MM.1S (cell line): ENCODE results near the gene SYP.

Experiments used
- DNase-seq: peaks from one replicate; pipeline ENCODE4 v3.0.0-alpha.2; 2015
- H2AFZ ChIP-seq: fragments of 300-600 bp; sonication (generic); 2 replicates; pipeline ENCODE4 v1.6.0; 2016; ENCODE audit warnings: antibody characterized with exemption, low read length
- H3F3A ChIP-seq: fragments of 300-600 bp; sonication (generic); 2 replicates; pipeline ENCODE4 v1.6.1; 2016; ENCODE audit warnings: mild to moderate bottlenecking, antibody characterized with exemption, low read length, moderate library complexity, mixed read lengths; ENCODE audit not compliant: insufficient read depth
- H3K27ac ChIP-seq: fragments of 300-600 bp; sonication (generic); 2 replicates; pipeline ENCODE4 v1.5.1; 2016; ENCODE audit warnings: mild to moderate bottlenecking, low read length
- H3K27me3 ChIP-seq: fragments of 300-600 bp; sonication (generic); replicated peaks from 2 replicates; pipeline ENCODE4 v1.6.0; 2016; ENCODE audit warnings: low read length; ENCODE audit not compliant: insufficient read depth
- H3K36me3 ChIP-seq: fragments of 300-600 bp; sonication (generic); replicated peaks from 2 replicates; pipeline ENCODE4 v1.6.1; 2016; ENCODE audit warnings: mild to moderate bottlenecking, low read length, mixed read lengths; ENCODE audit not compliant: insufficient read depth
- H3K4me1 ChIP-seq: fragments of 300-600 bp; sonication (generic); 2 replicates; pipeline ENCODE4 v1.6.1; 2016; ENCODE audit warnings: low read length, mixed read lengths
- H3K4me2 ChIP-seq: fragments of 300-600 bp; sonication (generic); 2 replicates; pipeline ENCODE4 v1.6.0; 2016; ENCODE audit warnings: low read depth, low read length
- H3K4me3 ChIP-seq: fragments of 300-600 bp; sonication (generic); 2 replicates; pipeline ENCODE4 v1.5.1; 2016; ENCODE audit warnings: low read length, mixed read lengths
- H3K79me2 ChIP-seq: fragments of 300-600 bp; sonication (generic); 2 replicates; pipeline ENCODE4 v1.6.1; 2016; ENCODE audit warnings: mixed run types, low read length, mixed read lengths
- H3K9ac ChIP-seq: fragments of 300-600 bp; sonication (generic); 2 replicates; pipeline ENCODE4 v1.6.1; 2016; ENCODE audit warnings: low read length, mixed read lengths
- H3K9me2 ChIP-seq: fragments of 300-600 bp; sonication (generic); replicated peaks from 2 replicates; pipeline ENCODE4 v1.6.1; 2016; ENCODE audit warnings: mild to moderate bottlenecking, low read length, mixed read lengths; ENCODE audit not compliant: insufficient read depth
- H3K9me3 ChIP-seq: fragments of 300-600 bp; sonication (generic); replicated peaks from 2 replicates; pipeline ENCODE4 v1.6.1; 2016; ENCODE audit warnings: mild to moderate bottlenecking, low read length, mixed read lengths; ENCODE audit not compliant: insufficient read depth
- H4K20me1 ChIP-seq: fragments of 300-600 bp; sonication (generic); 2 replicates; pipeline ENCODE4 v1.6.1; 2016; ENCODE audit warnings: mild to moderate bottlenecking, low read length, moderate library complexity, mixed read lengths; ENCODE audit not compliant: insufficient read depth
- CTCF ChIP-seq: fragments of 300-600 bp; sonication (generic); IDR thresholded peaks from 2 replicates; pipeline ENCODE4 v1.5.1; 2016; ENCODE audit warnings: antibody characterized with exemption, low read length, mixed read lengths
- EZH2 ChIP-seq: fragments of 300-600 bp; sonication (generic); optimal IDR thresholded peaks from 2 replicates; pipeline ENCODE3; 2017; ENCODE audit warnings: low read depth, mild to moderate bottlenecking, antibody characterized with exemption, low read length, mixed read lengths
- EZH2phosphoT487 ChIP-seq: fragments of 300-600 bp; sonication (generic); IDR thresholded peaks from 2 replicates; pipeline ENCODE4 v1.6.1; 2018; ENCODE audit warnings: antibody characterized with exemption, low read length

The SYP gene

GRCh38 chrX:49199906-49200771, at the start of gene SYP:
TSS of gene SYP (minus strand) at chrX:49200193. CDS start at chrX:49200186, 7 bp downstream.
- Histone ChIP-seq H3F3A (no peaks in the 10 kb centered on the region), H3K27ac (no peak within 1 kb of the TSS), H3K4me3 (peak within 1 kb of the TSS; percentile 47), H3K79me2 (no peaks in the 10 kb centered on the region), H4K20me1 (no peaks in the 10 kb centered on the region), H3K9me2 (no peaks in the 10 kb centered on the region), H3K27me3 (0 out of 2 replicates have a peak, but pooled peaks cover 10% of the 10 kb centered on the region), H2AFZ (peak within 1 kb of the TSS; percentile 74), H3K4me1 (no peaks in the 10 kb centered on the region), H3K36me3 (no peaks in the 10 kb centered on the region), H3K9me3 (no peaks in the 10 kb centered on the region), H3K4me2 (peak within 1 kb of the TSS; percentile 54), H3K9ac (peak within 1 kb of the TSS; percentile 25; the same call in 1 of the 2 replicates)
- no peak for TF ChIP-seq EZH2
- TF ChIP-seq EZH2phosphoT487: no peak
- TF ChIP-seq CTCF: no peak
- DNase-seq: peak; percentile 84

GRCh38 chrX:49249616-49250015, 49.6 kb upstream of the SYP start:
- H3K9me3 ChIP-seq: no peaks in the 10 kb centered on the region
- H3K27ac ChIP-seq: no peak overlapping the region
- H3K4me2 ChIP-seq: no peak overlapping the region
- H3K4me3 ChIP-seq: no peak overlapping the region
- H3F3A ChIP-seq: no peaks in the 10 kb centered on the region
- H2AFZ ChIP-seq: no peak overlapping the region
- no peaks in the 10 kb centered on the region for H4K20me1 ChIP-seq
- H3K36me3 ChIP-seq: no peaks in the 10 kb centered on the region
- H3K9ac ChIP-seq: no peak overlapping the region
- H3K4me1 ChIP-seq: no peaks in the 10 kb centered on the region
- TF ChIP-seq CTCF: no peak
- TF ChIP-seq EZH2phosphoT487: no peak
- no peak for TF ChIP-seq EZH2
- H3K27me3 ChIP-seq: no peaks in the 10 kb centered on the region
- H3K79me2 ChIP-seq: no peaks in the 10 kb centered on the region
- H3K9me2 ChIP-seq: no peaks in the 10 kb centered on the region
- no peak for DNase-seq

- H3F3A ChIP-seq: no peaks in the 10 kb centered on the region
- TF ChIP-seq EZH2 (no peak), CTCF (no peak), EZH2phosphoT487 (no peak)
- H3K4me3 ChIP-seq: no peak overlapping the region
- H4K20me1 ChIP-seq: no peaks in the 10 kb centered on the region
- no peak overlapping the region for H3K9ac ChIP-seq
- no peaks in the 10 kb centered on the region for H3K9me3 ChIP-seq
- H3K4me1 ChIP-seq: no peaks in the 10 kb centered on the region
- H3K27me3 ChIP-seq: no peaks in the 10 kb centered on the region
- H3K27ac ChIP-seq: no peak overlapping the region
- H3K36me3 ChIP-seq: no peaks in the 10 kb centered on the region
- no peak overlapping the region for H3K4me2 ChIP-seq
- no peaks in the 10 kb centered on the region for H3K9me2 ChIP-seq
- H3K79me2 ChIP-seq: no peaks in the 10 kb centered on the region
- DNase-seq: no peak
- H2AFZ ChIP-seq: no peak overlapping the region
Observed at GRCh38 chrX:49249071-49249470, 49.1 kb upstream of the SYP start.
